ENCODE data around the gene PLCB1. TPM values are rescaled to one million over a fixed set of nuclear protein-coding genes. Genes with fewer than 3 reads are reported as not detected.
"Not testable (repeated sequence)": the region's sequence is repeated elsewhere in the genome, so short reads cannot be mapped to it uniquely, and the experiment has no call there.

Gene PLCB1
- total RNA-seq, 1 donor from 2014 or later: 2.0 TPM

DNA sequence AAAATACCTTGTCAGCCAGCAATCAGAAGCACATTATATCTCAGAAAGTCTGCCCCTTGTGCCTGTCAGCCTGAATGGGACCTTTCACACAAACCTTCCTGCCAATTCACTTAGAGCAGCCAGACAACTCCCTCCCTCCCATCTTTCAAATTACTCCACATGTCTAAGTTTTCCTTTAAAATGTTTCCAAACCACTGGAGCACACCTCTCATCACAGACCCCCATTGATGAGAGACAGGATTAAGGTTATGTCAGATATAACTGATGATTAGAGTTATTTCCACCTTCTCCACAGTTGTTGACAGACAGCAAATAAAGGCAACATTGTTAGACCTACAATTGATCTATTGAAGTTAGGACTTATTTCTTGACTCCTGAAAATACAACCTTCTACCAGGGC is 408.4 kb downstream of the PLCB1 start:
- DNase-seq (ENCODE audit: low read depth): no peak

DNA sequence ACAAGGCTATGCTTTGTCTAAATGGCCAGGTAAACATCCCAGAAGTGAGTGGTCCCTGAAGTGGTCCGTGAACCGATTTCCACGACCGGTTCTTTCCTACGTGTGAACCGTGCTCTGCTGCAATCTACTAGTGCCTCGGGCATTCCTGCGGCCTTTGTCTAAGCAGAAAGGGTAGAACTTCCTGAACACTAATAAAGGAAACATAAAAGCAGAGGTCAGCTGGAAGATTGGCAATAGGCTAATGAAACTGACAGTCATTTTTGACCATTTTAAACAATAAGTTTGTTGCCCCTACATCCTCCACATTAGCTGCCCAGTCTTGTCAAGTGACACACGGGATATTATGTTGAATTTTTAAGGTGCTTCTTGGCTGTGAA is 410.0 kb downstream of the PLCB1 start:
- DNase-seq (ENCODE audit: low read depth): peak; percentile 47

DNA sequence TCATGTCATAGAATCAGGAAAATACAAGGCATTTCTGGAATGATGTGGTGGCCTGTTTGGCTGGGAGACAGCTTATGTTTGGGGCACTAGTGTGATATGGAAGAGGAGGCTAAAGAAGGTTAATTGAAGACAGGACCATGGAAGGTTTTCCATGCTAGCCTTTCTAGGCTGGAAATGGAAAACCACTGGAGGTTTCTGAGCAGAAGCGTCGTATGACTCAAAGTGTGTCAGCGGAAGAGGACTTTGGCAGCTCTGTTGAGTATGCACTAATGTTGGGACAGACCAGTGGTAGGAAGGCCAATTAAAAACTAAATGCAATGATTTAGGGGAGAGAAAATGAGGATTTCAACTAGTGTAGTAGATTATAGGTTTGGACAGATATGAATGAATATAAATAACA is 413.1 kb downstream of the PLCB1 start:
- DNase-seq (ENCODE audit: low read depth): no peak

DNA sequence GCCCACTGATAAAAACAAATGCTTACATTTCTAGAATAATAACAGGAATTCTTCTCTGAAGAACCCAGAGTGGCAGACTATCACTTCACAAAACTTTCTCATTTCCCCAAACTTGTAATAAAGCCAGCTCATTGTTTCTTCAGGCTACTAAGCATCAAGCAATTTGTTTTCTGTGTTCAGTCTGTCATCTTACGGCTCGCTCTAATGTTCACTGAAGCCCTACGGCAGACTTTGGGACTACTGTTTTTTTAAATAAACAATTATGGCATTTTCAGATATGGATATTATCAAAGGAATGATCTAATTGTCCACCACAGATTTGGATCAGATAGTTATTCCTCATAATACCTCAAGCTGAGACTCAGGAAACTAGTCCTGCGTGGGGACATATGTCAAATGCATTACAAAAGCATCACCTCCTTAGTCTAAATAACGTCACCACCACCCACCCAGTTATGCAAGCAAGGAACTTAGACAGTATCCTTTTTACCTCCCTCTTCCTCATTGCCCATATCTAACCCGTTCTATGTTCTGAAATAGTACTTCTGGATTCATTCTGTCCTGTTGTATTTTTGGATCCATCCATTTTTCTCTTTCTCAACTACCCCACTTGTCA is 415.1 kb downstream of the PLCB1 start:
- no peak for DNase-seq (ENCODE audit: low read depth)

DNA sequence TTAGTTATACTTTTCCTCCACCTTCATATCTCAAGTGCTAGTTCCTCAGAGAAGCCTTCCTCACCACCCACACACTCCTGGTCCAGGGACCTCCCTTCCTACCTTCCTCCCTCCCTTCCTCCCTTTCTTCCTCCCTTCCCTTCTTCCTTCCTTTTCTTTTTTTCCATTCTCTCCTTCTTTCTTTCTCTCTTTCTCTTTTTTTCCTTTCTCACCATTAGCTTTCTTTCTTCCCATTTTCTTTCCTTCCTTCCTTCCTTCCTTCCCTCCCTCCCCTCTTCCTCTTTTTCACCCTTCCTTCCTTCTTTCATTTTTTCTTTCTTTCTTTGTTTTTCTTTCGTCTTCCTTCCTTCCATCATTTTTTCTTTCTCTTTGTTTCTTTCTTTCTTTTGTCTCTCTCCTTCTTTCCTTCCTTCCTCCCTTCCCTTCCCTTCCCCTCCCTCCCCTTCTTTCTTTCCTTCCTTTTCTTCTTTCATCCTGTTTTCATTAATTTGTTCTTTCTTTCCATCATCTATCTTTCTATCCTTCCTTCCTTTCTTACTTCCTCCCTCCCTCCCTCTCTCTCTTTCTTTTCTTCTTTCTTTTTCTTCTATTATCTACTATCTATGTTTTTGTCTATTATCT is 416.0 kb downstream of the PLCB1 start:
- no peak for DNase-seq (ENCODE audit: low read depth)

DNA sequence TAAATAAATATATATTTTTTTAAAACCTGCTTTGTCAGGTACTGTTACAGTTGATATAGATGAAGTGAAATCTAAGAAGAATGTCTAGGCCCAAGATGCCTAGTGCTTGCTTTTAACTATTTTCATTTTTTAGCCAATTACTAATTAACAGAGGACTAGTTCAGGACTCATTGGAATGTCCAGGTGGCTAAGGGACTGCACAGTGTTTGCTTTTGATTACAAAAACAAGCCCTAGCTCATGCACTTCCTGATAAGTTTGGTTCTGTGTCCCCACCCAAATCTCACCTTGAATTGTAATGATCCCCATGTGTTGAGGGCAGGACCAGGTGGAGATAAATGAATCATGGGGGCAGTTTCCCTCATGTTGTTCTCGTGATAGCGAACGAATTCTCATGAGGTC is 417.1 kb downstream of the PLCB1 start:
- DNase-seq (ENCODE audit: low read depth): peak; percentile 61

DNA sequence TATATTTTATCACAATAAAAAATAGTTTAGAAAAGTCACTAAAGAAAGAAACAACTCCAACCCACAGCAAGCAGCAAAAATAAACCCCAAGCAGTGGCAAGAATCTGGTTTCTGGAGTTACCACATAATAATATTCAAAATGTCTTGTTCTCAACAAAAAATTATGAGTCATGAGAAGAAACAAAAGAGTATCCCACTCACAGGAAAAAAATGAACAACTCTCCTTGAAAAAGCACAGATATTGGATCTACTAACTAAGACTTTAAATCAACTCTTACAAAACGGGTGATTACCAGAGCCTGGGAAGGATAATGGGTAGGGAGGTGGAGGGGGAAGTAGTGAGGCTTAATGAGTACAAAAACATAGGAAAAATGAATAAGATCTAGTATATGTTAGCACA is 425.6 kb downstream of the PLCB1 start:
- no peak for DNase-seq (ENCODE audit: low read depth)

DNA sequence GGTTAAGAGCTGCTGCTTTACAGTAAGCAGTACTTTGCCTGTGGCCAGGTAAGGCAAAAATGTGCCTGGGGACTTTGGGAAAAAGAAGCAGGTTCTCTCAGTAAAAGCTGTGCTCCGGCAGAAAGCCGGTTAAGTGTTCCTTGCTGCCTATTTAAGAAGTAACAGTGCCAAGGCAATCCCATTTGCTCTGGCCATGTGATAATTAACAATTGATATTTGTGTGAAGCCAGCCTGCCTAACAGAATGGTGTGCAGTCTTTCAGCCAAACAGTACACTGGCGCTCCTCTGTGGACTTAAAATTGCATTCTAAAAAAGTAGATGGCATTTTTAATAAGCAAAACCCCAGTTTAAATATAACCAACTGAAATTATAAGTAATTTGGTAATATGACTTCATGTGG is 430.3 kb downstream of the PLCB1 start:
- no peak for DNase-seq (ENCODE audit: low read depth)

DNA sequence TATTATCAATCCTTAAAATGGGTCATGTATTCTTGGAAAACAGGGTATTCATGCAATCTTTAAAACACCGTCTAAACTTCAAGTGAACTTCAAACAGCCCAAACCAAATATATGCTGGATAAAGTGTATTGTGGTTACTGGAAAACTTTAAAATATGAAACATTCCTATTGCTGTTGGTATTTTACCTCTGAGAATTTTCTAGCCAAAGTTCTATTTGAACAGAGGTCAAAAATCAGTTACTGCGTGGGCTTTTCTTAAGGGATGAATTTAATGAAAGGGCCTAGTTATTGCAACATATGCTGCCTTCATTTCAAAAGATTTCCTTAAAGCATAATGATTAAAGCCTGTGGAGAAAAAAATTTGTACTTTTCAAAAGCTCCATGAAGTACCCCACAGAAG is 436.0 kb downstream of the PLCB1 start:
- peak; percentile 64 for DNase-seq (ENCODE audit: low read depth)

DNA sequence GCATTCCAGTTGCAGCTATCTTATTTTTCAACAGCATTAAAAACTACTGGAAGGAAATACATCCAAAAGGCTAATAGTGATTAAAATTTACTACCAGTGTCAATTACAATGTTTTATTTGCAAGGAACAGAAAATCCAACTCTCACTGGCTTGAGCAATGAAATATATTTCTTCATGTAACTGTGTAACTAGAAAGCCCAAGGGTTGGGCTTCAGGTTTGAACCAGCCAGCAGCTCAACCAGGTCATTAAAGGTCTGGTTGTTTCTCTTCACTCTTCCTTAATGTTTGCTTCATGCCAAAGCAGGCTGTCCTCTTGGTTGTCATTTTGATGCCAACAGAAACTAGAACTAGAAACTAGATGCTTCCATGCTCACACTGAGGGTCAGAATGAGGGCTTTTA is 437.7 kb downstream of the PLCB1 start:
- peak; percentile 72 for DNase-seq (ENCODE audit: low read depth)

DNA sequence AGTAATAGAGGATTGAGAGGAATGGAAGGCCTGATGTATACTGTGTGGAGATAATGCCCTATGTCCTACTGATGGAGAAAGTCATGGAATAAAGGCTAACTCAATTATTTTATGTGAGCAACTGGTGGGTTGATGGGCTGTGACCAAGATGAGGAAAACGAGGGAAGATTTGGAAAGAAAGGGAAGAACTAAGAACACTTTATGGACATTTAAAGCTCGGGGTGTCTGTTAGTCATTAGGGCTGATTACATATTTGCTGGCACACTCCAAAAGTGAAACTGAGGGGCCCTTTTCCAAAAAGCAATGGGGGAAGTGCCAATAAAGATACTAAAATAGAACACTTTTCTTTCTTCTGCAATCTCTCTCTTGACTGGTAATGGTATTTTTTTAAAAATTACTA is 439.5 kb downstream of the PLCB1 start:
- no peak for DNase-seq (ENCODE audit: low read depth)

DNA sequence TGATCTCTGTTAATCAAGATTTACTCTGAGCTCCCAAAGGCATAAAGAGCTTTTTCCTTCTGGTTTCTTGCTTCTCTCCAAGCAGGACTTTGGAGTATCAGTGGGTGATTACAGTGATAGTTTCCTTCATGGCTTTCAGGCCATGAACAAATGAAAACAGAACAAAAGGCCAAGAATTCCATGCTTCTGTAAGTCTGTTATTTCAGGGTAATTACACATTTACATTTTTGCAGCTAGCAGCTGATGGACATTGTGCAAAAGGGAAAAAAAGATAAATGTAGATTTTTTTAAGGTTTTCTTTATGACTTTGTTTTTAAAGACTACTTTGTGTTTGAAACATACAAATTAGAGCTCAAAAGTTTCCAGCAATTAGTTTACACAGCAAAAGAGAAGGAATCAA is 441.6 kb downstream of the PLCB1 start:
- DNase-seq (ENCODE audit: low read depth): peak; percentile 54

DNA sequence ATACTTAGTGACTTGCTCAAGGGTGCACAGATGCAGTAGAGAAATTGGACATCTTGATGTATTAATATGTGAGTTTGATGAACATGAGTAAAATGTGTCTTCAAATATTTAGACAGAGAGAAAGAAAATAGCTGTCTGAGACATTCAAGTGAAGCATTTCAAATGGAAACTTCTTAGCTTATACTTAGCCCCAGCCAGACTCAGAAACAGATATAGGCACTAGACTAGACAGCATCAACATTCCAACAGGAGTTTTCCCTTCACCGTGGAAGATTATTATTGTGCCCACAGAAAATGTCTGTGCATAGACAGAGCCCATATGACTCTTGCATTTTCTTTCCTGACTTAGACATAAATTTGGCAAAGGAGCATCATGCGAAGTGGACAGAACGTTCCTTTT is 443.0 kb downstream of the PLCB1 start:
- DNase-seq (ENCODE audit: low read depth): no peak

DNA sequence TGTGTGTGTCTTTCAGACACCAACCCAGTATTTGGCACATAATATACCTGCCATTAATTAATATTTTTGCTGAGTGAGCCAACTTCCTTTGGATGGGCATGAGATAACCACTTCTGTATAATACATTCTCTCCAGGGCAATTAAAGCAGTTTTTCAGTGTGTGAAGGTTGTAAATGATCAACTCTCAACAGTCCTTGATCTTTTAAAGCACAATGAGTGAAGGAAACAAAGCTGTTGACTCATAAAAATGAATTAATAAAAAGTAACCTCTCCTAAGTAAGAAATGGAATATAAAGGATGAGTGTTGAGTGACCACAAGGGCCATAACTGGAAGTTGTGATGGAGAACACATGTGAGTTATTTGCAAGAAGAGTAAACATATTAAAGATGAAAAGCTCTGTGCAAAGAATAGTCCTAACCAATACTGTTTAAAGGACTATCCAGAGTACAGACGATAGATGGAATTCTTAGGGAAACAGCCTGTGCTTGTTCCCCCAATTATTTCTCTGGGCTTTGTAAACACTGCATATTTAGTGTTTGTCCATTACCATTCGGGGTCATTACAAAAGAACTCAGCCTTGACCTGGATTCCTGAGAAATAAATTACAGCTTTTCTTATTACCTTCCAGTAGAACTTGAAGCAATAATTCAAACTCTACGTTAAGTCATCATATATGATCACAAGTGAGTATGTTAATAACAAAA is 446.2 kb downstream of the PLCB1 start:
- DNase-seq (ENCODE audit: low read depth): peak; percentile 77

DNA sequence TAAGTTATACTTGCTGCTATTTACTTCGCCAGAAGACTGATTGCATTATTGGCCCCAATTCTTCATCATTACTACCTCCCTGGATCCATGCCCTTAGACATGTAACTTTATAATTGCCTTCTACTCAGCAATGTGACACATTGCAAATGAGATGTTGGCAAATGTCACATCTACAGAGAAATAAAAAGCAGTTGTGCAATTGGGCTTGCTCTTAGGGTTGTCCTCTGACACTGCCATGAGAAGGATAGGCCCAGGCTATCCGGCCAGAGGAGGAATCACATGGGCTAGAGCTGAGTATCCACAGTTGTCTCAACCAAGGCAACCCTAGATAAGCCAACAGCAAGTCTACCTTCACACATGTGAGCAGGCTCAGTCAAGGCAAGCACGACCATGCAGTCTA is 447.0 kb downstream of the PLCB1 start:
- no peak for DNase-seq (ENCODE audit: low read depth)

DNA sequence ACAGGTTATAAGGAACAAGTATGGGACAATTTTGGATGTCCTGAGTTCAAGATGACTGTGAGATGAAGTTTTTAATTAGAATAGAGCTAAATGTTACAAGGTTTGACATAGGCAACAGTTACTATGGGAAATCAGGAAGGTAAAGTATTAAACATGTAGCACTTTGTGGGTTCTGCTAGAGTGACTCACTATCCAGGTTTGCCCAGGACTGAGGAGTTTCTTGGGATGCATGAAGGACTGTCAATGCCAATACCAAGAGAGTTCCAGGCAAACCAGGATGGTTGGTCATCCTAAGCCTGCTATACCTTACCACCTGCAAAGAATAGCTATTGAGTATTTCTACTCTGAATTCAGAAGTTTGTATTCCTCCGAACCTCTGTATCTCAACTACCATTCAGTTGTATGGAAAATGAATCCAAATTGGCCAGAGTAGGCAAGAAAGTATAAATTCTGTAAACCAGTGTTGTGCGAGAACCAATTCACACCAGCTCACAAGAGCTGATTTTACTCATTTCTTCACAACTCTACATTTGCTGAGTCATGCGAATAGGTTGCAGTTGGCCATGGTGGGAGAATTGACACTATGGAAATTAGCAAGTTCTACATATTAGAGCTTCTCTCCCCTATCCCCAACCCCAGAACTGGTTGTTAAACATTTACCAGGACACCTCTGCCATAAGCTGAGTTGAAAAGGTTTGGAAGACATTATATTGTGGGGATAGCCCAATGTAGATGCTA is 449.5 kb downstream of the PLCB1 start:
- DNase-seq (ENCODE audit: low read depth): peak; percentile 56

DNA sequence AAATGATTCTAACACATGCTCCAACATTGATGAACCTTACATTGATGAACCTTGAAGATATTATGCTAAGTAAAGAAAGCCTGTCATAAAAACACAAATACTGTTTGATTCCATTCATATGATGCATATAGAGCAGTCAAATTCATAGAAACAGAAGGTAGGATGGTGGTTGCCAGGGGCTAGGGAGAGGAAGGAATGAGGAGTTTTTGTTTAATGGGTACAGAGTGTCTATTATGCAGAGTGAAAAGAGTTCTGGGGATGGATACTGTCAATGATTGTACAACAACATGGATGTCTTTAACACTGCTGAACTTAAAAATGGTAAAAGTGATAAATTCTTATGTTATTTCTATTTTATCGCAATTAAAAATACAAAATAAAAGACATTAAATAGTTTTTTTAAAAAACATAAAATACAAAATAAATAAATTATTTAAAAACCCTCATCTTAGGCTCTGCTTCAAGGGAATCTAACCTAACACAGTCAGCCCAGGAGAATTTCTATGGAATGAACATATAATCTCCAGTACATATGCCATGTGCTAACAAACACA is 451.0 kb downstream of the PLCB1 start:
- DNase-seq (ENCODE audit: low read depth): no peak

DNA sequence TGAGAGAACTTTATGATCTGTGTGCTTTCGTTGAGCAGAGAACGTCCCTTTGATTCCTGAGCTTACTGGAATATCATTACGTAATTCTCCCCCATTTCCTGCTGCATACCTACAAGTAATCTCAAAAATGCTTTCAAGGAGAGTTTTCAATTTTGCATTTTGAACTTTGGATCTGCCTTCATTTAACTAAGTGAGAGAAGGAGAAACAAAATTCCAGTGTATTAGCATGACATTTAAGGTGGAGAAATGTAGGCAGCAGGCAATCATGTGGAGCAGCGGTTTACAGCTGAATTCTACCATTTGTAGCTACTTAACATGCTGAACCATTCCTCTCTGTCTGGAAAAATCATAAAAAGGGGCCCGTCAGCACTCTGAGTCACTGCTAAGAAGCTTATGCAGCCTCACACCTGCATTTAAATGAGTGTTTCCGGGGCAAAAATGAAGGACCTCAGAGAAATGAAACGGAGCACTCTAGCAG is 451.5 kb downstream of the PLCB1 start:
- DNase-seq (ENCODE audit: low read depth): peak; percentile 96

DNA sequence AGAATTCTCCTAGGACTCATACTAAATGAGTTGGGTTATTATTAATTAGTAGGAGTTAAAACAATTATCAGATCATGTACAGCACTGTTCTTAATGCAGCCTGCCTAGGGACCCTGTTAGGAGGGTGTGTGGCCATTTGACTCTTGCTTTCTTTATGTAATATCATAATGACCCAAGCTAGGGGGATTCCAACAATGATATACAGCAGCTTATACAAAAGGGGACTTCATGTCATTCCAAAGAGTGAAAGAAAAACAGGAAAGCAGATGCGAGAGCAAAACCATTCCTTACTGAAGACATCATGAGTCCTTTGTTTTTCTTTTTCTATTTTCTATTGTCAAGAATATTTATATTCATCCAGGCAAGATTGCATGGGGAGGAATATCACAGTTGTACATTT is 455.2 kb downstream of the PLCB1 start:
- no peak for DNase-seq (ENCODE audit: low read depth)

DNA sequence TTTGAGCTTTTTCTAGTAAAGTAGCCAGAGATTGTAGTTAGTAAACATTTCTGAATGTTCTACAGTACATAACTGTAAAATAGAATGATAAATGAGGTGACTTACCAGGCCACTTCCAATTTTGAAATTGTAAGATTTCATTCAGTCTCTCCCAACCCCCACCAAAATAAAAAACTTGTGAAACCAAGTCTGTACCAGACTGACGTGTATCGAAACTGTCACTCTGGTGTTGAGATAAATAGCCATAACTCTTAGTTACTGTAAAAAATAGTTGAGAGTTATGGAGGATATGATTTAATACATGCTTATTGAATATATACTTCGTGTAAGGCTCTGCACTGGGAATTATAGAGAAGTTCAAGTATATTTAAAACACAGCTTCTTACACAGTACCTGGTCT is 455.7 kb downstream of the PLCB1 start:
- DNase-seq (ENCODE audit: low read depth): no peak

DNA sequence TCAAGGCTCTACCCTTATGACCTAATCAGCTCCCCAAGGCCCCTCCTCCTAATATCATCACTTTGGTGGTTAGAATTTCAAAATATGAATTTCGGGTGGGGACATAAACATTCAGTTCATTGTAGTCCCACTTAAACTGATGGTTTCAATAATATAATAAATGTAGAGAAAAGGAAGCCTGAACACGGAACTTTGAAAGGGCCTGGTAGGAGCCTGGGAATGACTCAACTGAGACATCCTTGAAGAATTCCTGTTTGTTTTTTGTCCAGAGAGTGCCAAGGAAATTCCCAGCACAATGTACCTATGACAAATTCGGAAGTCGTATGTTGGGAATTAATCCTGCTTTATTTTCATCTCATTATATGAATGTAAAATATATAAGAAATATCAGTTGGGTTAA is 457.9 kb downstream of the PLCB1 start:
- DNase-seq (ENCODE audit: low read depth): peak; percentile 82

DNA sequence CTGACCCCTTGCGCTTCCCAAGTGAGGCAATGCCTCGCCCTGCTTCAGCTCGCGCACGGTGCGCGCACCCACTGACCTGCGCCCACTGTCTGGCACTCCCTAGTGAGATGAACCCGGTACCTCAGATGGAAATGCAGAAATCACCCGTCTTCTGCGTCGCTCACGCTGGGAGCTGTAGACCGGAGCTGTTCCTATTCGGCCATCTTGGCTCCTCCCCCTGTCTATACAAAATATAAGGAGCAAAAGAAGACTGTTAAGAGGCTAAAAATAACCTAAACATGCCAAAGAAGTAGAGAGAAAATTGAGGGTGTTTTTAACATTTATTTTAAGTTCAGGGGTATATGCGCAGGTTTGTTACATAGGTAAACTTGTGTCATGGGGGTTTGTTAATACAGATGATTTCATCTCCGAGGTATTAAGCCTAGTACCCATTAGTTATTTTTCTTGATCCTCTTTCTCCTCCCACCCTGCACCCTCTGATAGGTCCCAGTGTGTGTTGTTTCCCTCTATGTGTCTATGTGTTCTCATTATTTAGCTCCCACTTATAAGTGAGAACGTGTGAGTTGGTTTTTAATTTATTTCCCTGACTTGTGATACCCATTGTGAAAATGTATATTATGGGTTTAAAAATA is 469.0 kb downstream of the PLCB1 start:
- not testable (repeated sequence) for DNase-seq (ENCODE audit: low read depth)
